ENCODE data around the gene MYO1A. TPM values are rescaled to one million over a fixed set of nuclear protein-coding genes. Genes with fewer than 3 reads are reported as not detected.

MYO1A gene
- total RNA-seq, 1 donor from 2014 or later = not detected

- no peak for TF ChIP-seq CTCF (conservative IDR thresholded peaks at IDR 0.05; ENCODE audit: low read depth, low read length)
- H3K4me3 ChIP-seq (ENCODE audit: low read depth, low read length) = no peak overlapping the region
- DNase-seq (ENCODE audit: low read depth) = no peak
These were observed 56.6 kb downstream of the MYO1A start for GRCh38 chr12:56993346-56993745.

- no peak overlapping the region for H3K4me3 ChIP-seq (ENCODE audit: low read depth, low read length)
- no peak for TF ChIP-seq CTCF (conservative IDR thresholded peaks at IDR 0.05; ENCODE audit: low read depth, low read length)
- DNase-seq (ENCODE audit: low read depth) = no peak
These were observed 58.3 kb downstream of the MYO1A start for GRCh38 chr12:56991319-56992246.

- DNase-seq (ENCODE audit: low read depth) = no peak
- H3K4me3 ChIP-seq (ENCODE audit: low read depth, low read length) = no peak overlapping the region
- no peak for TF ChIP-seq CTCF (conservative IDR thresholded peaks at IDR 0.05; ENCODE audit: low read depth, low read length)
These were observed 59.1 kb downstream of the MYO1A start for GRCh38 chr12:56990648-56991318.

- no peak overlapping the region for H3K4me3 ChIP-seq (ENCODE audit: low read depth, low read length)
- no peak for TF ChIP-seq CTCF (conservative IDR thresholded peaks at IDR 0.05; ENCODE audit: low read depth, low read length)
- DNase-seq (ENCODE audit: low read depth) = no peak
These were observed 59.9 kb downstream of the MYO1A start for GRCh38 chr12:56989861-56990610.

GRCh38 chr12:56988207-56988739 is 61.7 kb downstream of the MYO1A start:
- no peak overlapping the region for H3K4me3 ChIP-seq (ENCODE audit: low read depth, low read length)
- DNase-seq (ENCODE audit: low read depth) = no peak
- TF ChIP-seq CTCF (conservative IDR thresholded peaks at IDR 0.05; ENCODE audit: low read depth, low read length) = no peak

- H3K4me3 ChIP-seq (ENCODE audit: low read depth, low read length) = no peak overlapping the region
- no peak for DNase-seq (ENCODE audit: low read depth)
- peak; percentile 96 for TF ChIP-seq CTCF (conservative IDR thresholded peaks at IDR 0.05; ENCODE audit: low read depth, low read length)
These were observed 62.3 kb downstream of the MYO1A start for GRCh38 chr12:56987551-56988053.

All from epithelial cell of proximal tubule (primary cell).